ENCODE results near the gene GPR50.

Gene GPR50

DNA sequence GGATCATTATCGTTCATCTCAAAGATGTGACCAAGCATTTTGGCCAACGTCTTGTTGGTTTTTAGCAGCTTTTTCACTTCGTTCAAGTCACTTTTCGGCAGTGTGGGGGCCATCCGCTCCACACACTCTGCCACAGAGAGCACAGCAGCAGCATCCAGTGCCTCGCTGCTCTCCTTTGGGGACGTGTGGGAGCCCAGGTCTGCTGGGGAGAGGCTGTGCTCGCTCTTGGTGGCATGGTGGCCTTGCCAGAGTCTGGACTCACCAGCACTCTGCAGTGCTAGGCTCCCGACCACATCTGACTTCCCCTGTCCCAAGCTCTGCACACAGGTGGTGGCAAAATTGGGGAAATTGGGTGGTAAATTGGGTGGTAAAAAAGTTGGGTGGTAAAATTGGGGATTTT lies 50.6 kb downstream of the GPR50 start:
- no peak for DNase-seq (ENCODE audit: low read depth in 2 of 3, low spot score in 2 of 3)

DNA sequence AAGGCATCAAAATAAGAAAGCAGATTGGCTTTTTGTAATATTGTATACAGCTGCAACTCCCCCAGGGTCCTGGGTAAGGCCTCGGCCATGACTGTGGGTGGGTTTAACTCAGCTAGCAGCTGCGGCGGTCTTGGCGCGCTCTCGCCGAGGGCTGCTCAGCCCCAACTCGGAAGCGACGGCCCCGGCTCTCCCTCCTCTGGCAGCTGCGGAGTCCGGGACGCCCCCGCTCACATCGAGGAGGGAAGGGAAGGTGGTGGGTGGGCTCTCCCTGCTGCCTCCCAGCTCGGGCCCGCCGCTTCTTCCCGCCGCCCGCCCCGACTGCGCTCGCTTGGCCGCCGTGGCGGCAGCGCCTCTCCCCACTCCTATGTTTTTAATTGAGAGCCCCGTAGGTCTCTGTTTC lies 51.2 kb downstream of the GPR50 start:
- DNase-seq (ENCODE audit: low read depth in 2 of 3, low spot score in 2 of 3): no peak

DNA sequence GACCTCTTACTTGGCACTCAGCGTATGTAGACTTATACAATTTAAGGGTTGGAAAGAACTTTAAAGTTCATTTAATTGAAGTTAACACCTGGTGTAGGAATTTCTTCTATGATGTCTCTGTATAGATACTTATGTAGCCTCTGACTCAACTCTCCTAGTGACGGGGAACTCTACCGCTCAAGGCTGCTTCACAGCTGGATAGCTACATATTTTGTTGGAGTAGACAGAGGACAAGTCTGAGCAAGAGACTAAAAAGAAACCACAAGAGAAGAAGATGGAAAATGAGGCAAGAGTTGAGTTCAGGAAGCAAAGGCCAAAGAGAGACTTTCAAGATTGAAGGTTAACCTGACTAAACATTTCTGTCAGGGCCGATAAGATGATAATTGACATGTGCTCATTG lies 52.6 kb downstream of the GPR50 start:
- DNase-seq (ENCODE audit: low read depth in 2 of 3, low spot score in 2 of 3): no peak
